HG03039 (cell line): ENCODE measurements around the gene TMEM86A.

Experiments used
- ATAC-seq: cut with Tn5 transposase; IDR thresholded peaks from one replicate; pipeline ENCODE4 v1.9.1; 2021; ENCODE audit warnings: mild to moderate bottlenecking, moderate library complexity; ENCODE audit not compliant: unreplicated experiment

The TMEM86A gene

DNA sequence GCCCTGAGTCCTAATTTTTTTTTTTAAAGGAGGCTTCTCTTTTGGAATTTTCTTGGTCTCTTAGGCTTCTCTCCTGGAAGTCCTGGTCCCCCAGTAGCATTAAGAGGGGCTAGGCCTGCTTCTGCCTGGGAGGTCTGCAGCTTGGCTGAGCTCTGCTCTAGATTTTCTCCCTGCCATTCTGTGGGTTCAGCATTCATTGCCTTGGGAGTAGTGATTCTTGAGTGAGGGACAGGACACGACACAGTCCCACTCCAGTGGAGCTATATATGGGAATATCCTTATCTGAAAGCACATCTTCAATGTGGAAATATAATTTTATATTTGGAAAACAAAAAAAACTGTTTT lies 23.7 kb downstream of the TMEM86A start:
- peak; percentile 14 for ATAC-seq

DNA sequence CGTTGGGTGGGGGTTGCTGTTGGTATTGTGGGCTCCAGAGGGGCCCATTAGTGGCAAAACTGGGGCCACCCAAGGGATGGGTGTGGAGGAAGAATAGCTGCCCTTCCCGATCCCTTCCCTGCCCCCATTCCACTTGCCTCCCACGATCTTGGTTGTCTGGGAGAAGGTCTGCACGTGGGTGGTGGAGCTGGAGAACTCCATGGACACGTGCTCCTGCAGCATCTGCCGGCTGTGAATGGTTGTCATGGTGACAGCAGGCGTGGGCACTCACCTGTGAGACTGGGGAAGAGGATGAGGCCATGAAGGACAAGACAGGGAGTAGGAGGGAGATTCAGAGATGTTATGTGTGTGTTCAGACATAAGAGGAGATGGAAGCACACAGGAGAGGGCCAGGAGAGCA lies 25.4 kb downstream of the TMEM86A start:
- no peak for ATAC-seq

DNA sequence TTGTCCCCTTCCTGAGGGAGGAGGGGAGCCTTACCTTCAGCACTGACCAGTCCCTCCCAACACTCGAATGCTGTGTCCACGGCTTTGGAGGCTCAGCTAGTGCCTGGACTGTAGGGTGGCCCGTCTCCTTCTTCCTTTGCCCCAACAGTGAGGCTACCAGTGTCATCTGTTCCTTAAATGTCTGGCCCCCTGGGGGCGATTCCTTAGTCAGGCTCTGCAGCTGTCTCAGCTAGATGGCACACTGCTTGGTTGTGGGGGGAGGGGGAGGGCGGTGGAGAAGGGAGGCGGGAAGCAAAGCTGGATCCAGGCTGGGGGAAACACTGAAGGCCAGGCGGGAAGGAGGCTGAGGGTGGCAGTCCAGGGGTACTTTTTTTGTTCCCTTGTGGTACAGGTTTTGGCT lies 27.5 kb downstream of the TMEM86A start, which contains the start of gene IGSF22:
Gene IGSF22 (minus strand): TSS at position 149 of the 400 bp plus-strand sequence. CDS start 1,952 bp downstream, outside the sequence.
- ATAC-seq = no peak

DNA sequence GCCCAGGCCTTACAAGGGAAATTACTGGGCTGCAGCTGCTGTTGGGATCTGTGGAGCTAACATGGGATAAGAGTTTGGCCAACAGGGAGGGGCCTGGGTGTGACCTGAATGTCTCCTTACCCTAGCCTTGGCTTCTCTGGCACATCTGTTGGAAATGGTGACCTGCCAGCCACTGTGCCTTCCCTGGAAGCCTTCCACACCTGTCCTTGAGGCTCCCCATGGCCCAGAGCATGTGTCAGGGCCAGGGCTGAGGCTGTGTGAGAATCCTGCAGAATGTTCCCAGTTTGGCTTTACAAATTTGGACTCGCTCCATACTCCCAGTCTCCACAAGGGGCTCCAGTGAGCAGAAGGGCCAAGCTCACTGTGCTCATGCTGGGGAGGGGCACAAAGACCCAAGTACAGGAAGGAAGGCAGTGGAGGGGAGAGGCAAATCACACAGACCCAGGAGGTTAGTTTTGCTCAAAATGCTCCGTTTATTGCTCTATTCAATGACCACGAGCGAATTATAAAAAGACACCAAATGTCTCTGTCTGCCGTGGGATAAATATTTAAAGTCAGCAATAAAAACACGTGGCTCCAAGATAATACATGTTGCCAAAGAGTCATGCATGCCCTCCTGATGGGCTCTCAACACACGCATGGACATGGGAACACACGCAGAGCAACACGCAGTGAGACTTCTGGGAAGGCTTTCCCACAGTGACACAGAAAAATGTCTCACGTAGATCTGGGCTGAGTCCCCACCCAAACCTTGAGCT lies 29.1 kb downstream of the TMEM86A start:
- ATAC-seq = no peak

DNA sequence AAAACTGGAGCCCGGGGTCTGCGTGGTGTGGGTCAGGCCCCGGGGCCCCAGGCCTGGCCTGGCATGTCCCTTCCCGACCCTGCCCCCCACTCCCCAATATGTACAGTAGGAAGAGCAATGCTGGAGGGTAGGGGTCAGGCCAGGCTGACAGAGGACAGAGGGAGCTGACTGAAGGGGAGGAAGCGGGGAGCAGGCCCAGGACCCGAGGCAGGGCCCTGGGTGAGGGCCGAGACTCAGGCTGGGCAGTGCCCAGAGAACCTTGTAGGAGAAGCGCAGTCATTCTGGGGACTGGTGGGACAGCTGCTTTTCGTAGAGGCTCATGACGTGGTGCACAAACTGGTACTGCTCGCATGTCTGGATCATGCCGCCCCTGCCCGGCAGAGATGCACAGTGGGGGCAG lies 30.1 kb downstream of the TMEM86A start:
- no peak for ATAC-seq

DNA sequence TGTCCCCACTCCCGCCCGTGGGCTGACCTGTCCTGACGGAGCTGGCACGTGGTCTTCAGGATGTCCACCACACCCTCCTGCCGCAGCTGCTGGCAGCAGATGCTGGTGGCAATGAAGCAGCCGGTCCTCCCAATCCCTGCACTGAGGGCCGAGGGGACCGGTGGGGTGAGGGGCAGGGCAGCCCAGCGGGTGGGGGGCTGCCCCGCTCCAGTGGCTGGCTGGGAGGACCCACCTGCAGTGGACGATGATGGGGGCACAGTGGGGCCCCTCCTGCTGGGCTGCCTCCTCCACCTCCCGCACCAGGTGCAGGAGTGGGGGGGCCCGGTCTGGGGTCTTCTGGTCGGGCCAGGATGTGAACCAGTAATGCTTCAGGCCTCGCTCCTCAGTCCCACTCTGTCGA lies 30.8 kb downstream of the TMEM86A start:
- no peak for ATAC-seq

DNA sequence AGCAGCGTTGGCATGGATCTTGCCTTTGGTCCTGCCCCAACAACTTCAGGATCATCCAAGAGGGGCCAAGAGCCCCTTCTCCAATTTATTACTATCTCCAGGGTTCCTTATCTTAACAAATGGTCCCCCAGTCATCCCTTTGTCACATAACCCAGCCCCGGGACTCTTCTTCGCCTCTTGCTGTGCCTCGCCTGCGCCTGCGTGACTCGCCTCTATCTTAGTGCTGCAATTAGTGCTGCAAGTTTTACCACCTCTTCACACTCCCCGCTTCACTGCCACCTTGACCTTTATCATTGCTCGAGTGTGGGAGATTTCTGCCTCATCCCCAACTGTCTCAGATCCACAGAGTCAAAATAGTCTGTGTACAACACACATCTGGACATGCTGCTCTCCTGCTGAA lies 31.4 kb downstream of the TMEM86A start:
- ATAC-seq = no peak

DNA sequence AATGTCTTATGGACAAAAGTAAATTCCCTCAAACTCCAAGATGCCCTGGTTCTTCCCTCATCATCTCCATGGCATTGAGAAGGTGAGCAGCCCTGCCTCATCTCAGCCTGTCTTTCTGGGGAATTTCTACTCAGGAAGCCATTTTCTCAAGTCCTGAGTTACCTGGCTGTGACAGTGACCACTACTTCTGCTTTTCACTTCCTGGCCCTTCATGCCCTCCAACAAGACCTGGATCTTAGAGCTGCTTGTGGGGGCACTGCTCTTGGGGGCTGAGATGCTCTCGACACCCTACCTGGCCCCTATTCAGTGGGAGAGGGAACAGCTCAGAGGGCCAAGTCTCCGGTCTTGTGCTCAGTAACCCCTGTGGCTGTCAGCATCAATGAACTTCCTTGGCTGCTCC lies 32.9 kb downstream of the TMEM86A start:
- no peak for ATAC-seq

DNA sequence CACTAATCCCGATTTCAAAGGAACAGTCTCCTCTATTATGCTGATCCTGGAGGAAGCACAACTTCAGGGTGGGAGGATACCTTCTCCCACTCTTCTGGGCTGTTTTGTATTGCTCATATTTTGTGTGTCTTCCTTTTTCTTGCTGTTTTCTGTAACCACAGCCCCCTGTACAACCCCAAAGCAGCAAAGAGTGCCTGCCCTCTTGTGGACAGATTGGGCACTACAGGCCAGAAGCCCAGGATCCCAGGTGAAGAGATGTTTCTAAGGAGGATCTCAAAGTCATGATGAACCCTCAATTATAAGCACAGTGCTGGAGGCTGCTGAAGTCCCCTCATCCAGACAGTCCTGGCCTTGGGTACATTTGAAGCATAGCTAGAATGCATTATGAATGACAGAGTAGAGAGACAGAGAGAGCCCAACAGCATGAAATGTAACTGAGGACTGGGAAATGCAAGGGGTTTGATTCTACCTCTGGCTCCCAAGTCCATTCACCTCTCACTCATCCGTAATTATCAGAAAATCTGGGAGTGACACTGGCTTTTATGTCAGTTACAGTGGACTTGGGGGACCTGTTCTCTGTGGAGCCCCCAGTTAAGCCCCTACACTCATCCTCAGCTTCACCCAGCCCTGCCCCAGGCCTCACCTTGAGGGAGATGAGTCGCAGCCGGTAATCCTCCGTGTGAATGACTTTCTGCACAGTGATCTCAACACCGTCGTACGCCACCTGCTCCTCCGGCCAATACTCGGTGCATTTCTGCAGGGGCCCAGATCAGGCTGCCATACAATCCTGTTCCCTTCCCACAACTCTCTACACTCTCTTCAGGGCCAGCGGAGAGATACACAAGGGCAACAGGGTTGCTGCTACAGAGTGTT lies 33.6 kb downstream of the TMEM86A start:
- peak; percentile 49 for ATAC-seq

DNA sequence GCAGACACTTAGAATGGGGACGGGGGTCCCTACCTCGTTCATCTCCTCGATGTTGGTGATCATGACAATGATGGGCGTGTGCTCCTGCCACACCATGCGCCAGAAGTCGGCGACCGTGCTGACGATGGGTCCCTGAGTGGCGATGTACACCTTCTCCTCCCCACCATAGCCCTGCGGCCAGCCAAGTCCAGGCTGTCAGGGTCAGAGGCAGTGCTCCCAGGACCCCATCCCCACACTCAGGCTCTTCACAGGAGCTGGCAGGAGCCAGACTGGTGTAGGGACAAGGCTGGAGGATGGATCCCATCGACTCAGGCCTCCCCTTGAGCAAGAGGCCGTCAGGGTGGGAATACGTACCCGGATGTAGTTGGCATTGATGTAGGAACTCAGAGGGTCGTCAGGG lies 34.6 kb downstream of the TMEM86A start:
- no peak for ATAC-seq

DNA sequence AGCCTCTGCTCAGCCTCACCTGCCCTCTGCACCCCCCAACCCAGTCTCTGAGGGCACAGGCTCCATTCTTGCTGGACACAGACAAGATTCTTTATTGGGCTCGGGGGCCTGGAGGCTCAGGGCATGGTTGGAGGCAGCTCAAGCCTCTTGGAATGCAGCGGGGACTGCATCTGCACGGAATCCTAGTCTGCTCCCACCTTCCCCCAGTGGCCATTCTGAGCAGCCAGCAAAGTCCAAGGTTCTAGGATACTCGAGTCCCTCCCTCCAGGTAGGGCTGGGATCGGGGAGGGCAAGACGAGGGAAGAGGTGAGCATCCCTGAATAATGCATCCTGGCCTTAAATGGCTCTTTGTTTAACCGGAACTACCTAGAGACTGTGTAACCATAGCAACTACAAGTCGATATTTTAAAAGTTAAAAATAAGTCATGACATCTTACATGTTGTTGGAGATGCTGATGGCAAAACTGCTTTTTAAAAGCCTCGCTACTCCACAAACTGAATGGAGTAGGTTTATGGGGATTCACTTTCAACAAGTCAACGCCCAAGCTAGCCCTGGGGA lies 38.1 kb downstream of the TMEM86A start:
- ATAC-seq = no peak

DNA sequence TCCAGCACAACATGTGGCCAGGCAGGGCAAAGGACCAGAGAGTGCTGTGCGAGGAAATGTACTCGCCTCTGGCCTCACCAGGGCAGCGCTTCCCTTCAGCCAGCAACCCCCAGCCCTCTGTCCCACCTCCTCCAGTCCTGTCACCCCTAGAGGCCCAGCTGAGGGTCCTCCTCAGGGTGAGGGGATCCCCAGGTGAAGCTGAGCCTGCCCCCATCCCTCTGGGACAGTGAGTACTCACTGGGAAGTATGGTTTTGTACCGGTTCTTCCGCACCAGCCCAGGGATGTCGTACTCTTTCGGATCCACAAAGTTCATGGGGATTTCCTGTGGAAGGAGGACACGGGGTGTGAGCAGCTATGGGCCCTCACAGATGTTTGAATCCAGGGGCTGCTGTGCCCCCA lies 39.1 kb downstream of the TMEM86A start:
- no peak for ATAC-seq

DNA sequence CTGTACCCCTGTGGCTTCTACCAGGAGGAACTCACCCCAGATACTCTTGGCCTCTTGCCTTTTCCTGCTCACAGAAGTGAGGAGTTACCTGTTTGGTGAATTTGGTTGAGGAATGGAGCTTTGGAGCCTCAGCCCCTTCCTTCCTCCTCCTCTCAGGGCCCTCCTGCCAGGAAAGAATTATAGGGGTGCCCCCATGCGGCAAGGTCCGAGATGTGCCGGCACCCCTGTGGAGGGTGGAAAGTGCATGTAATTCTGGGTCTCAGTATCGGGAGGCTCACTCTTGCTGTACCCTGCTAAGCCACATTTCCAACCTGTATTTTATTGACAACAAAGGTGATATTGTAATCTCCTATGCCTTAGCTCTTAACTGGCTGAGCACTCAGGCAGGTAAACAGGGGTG lies 41.1 kb downstream of the TMEM86A start:
- ATAC-seq = no peak

DNA sequence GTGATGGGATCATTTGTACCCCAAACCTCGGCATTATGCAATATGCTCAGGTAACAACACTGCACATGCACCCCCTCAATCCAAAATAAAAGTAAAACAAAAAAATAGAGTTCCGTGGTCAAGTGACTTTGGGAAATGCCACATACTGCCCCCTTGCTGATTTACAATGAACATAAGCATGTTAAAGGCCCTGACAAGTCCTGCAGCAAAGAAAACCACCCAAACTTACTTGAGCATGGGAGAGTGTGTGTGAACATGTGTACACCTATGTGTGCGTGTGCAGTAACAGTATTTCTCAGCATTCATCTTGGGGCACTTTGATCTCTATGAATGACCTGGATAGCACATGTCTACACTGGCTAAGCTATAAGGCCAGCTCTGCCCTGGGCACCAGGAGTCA lies 43.2 kb downstream of the TMEM86A start:
- ATAC-seq = no peak

DNA sequence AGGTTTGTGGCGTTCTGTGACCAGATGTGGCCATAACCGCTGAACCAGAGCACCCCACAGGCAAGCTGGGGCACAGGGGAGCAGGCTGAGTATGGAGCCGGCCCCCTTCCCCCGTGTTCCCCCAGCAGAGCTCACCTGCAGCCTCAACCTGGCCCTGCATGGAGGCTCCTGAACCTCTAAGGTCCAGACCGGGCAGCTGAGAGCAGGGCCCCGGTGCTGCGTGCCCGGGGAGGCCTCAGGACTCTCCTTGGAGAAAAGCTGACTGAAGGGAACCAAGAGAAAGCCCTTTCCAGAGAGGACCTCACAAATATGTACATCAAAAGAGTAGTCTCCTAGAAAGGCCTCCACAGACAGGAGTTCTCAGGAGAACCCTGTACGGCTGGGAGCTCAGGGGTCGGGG lies 44.8 kb downstream of the TMEM86A start:
- no peak for ATAC-seq

DNA sequence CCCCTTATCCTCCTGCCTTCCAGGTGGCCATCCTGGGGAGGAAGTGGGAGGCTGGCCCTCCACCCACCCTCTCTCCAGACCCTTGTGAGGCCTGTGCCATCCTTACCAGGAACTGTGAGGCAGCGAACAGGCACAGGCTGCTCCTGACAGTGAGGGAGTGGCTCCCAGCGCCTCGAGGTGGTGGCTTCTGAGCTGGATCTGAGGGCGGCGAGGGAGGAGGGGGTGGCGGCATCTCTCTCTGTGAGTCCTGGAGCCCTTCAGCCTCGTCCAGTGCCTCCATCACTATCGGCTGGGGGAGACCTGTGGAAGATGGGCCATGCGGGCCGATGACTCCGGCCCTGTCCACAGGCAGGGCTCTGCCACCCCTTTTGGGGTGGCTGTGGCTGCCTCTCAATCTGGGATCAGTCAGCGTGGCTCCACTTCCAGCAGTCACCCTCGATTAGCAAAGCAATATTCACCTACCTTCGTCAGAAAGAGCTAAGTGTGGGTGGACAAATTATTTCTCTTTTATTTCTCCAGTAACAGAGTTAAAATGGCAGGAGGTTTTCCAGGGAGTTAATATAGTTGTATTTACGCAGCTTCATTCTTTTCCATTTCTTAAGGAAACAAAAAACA lies 45.4 kb downstream of the TMEM86A start:
- no peak for ATAC-seq

DNA sequence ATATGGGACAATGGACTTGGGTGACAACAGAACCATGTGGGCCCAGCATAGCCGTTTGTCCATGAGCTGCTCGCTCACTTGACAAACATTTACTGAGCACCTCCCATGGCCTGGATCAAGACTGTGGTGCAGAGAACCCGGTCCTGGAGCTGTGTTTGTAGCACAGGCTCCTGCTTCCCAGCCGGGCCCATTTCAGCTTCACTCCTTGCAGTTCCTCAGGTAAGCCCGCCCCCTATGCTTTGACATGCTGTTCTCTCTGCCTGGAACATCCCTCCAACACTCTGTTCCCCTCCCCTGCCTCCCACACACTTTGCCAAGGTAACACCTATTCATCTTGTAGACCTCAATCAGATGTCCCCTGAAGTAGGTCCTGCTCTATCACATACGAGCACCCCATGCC lies 46.7 kb downstream of the TMEM86A start:
- ATAC-seq = no peak

DNA sequence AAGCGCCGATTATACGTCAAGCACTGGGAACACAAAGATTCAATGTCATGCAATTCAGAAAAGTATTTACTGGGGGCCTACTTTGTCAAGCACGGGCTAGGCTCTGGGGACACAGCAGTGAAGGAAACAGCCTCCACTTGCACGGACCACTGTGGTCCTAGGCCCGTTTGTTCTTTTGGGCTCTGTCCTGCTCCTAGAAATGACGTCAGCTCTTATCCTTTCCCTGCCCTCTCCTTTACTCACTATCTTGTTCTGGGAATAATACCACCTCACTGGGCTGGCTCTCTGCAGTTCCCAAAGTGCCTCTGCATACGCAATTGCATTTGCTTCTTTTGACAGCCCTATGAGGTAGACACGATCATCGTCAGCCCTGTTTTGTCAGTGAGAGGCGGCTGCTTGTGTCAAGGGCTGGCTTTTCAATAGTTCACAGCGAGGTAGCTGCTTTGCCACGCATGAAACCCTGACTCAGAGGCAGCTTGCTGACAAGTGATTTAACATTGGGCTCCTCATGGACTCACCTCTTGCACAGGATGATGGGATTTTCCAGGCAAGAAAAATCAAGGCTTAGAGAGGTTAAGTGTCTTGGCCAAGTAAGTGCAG lies 50.3 kb downstream of the TMEM86A start:
- ATAC-seq = no peak

DNA sequence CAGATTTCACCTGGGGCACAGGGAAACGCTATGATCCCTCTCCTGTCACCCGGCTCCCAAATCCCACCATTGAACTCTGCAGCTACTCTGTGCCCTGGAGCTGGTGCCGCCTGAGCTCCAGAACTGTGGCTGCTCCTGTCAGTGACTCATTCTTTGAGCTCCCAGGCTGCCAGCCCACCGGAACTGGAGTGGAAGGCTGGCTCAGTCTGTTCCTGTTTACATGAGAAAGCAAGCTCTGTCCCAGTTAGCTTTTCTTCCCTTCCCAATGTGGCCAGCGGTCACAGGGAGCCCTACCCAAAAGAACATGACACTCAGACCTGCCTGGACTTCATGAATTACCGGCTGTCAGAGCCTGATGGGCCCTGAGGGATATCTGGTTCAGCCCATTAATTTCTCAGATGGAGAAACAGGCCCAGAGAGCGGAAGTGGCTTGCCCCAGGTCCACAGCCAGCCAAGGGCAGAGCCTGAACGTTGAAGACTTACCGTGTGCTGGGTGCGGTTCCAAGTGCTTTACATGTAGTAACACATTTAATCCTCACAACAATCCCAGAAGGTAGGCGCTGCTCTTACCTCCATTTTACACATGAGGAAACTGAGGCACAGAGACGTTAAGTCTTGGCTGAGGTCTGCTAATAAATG lies 51.2 kb downstream of the TMEM86A start:
- ATAC-seq = no peak

DNA sequence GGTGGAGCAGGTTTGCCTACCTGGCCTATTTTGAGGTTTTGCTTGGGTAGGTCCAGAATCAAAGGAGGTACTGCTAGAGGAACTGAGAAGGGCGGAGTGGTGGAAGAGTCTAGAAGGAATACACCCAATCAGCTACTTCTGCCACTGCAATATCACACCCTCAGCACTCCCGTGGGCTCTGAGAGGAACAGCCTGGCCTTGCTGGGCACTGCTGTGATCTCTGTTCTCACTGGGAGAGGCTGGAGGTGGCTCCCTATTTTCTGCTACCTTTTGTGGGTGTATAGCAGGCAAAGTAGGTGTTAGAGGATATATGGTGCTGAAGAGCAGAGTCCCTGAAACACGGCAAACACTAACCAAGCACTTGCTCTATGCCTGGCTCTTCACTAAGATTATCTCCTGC lies 52.4 kb downstream of the TMEM86A start:
- ATAC-seq = no peak

DNA sequence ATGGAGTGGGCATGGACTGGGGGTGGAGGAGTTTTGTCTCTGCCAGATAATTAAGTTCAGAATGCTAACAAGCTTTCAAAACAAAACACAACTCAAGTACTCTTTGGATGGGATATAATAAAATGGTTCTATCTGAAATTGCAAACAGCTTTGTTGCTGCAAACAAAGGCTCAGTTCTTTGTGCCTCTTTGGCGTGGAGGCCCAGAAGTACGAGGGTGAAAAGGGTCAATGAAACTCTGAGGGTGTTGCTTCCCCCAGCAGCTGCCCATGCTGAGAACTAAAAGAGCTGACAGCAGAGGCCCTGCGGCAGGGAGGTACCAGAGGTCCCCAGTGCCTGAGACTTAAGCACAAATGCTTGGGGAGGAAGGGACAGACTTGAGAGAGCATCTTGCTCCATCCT lies 53.9 kb downstream of the TMEM86A start:
- ATAC-seq = no peak
